BLaER1 (cell line): ENCODE results near the gene ITGA8.

ENCODE experiments used
- H3K27ac ChIP-seq: shearing (Covaris generic); formaldehyde crosslinking; 2 replicates; pipeline ENCODE4 v1.8.1; 2022
- H3K27me3 ChIP-seq: shearing (Covaris generic); formaldehyde crosslinking; 2 replicates; pipeline ENCODE4 v1.8.1; 2022
- H3K36me3 ChIP-seq: shearing (Covaris generic); formaldehyde crosslinking; 2 replicates; pipeline ENCODE4 v1.8.1; 2022
- H3K4me1 ChIP-seq: shearing (Covaris generic); formaldehyde crosslinking; 2 replicates; pipeline ENCODE4 v1.8.1; 2022
- H3K4me2 ChIP-seq: shearing (Covaris generic); formaldehyde crosslinking; 2 replicates; pipeline ENCODE4 v1.8.1; 2022
- H3K4me3 ChIP-seq: shearing (Covaris generic); formaldehyde crosslinking; 2 replicates; pipeline ENCODE4 v1.8.1; 2022
- H3K9ac ChIP-seq: shearing (Covaris generic); formaldehyde crosslinking; 2 replicates; pipeline ENCODE4 v1.8.1; 2022
- H3K9me3 ChIP-seq: shearing (Covaris generic); formaldehyde crosslinking; 2 replicates; pipeline ENCODE4 v1.8.1; 2022
- H4K20me1 ChIP-seq: shearing (Covaris generic); formaldehyde crosslinking; 2 replicates; pipeline ENCODE4 v1.8.1; 2022
- Cebpa-rat ChIP-seq: shearing (Covaris generic); IDR thresholded peaks from 2 replicates; pipeline ENCODE4 v1.8.1; 2022

The ITGA8 gene

DNA sequence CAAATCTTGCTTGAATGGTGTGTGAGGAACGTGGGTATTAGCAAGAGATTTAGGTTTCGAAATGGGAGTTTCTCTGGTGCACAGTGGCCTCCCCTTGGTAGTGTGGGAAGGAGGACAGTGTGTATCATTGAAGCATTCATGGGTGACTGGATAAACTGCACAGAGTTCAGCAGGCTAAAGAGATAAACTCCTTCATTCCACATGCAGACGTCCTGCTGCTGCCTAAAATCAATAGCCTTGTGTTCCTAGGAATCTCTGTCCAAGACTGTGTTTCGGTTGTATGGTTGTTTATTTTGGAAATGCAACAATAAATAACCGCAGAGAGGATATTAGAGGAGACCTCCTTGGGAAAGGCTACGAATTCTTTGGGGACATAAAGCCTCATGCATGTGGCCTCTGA lies 247.7 kb downstream of the ITGA8 start:
- Histone ChIP-seq H3K4me1 (peaks cover 92% of the 10 kb centered on the region), H4K20me1 (no peaks in the 10 kb centered on the region), H3K36me3 (peaks cover 21% of the 10 kb centered on the region), H3K9ac (peak overlapping the region; percentile 78), H3K9me3 (peaks cover 48% of the 10 kb centered on the region), H3K4me2 (peak overlapping the region; percentile 93), H3K27ac (peak overlapping the region; percentile 93), H3K4me3 (peak overlapping the region; percentile 55), H3K27me3 (no peaks in the 10 kb centered on the region)
- TF ChIP-seq Cebpa-rat = no peak

DNA sequence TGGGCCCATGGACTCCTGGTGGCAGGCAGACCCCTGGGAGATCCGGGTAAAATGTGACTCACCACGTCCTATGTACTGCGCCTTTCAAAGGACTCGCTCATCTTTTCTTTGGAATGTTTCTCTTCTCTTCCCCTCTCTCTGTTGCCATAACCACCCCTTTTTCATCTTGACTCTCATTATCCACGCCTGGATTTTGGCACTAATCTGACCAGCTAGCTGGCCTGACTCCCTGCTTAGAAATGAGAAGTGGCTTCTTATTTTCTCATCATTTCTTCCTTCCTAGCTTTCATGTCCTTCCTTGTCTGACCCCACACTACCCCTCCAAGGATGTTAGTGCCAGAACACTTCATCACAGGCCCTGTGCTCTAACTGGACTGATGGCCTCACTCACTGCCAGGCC lies 250.6 kb downstream of the ITGA8 start:
- Histone ChIP-seq H3K4me3 (peak overlapping the region; percentile 55; the same call in 1 of the 2 replicates), H3K27me3 (no peaks in the 10 kb centered on the region), H3K9me3 (peaks cover 64% of the 10 kb centered on the region), H3K9ac (no peak overlapping the region), H4K20me1 (no peaks in the 10 kb centered on the region), H3K4me2 (peak overlapping the region; percentile 93), H3K36me3 (peaks cover 45% of the 10 kb centered on the region), H3K4me1 (peaks cover 70% of the 10 kb centered on the region), H3K27ac (peak overlapping the region; percentile 93)
- no peak for TF ChIP-seq Cebpa-rat

DNA sequence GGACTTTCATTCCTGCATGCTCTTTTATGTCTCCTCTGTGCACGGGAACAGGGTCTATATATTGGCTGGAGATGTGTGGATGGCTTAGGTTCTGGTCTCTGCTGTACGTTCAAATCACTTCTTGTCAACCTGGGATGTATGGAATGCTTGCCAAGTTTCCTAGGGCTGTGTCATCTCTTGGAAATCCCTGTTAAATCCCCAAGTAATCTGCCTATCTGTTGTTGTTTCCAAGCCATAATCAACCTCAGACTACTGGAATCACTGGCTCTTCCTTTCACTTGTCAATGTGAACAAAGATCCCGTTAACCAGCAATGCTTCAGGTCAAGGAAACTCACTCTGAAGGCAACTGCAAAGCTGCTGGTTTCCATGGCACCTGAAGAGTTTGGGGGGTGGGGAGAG lies 255.3 kb downstream of the ITGA8 start:
- Histone ChIP-seq H3K4me3 (no peak overlapping the region), H4K20me1 (no peaks in the 10 kb centered on the region), H3K4me1 (peaks cover 50% of the 10 kb centered on the region), H3K9me3 (peaks cover 98% of the 10 kb centered on the region), H3K27ac (no peak overlapping the region), H3K27me3 (no peaks in the 10 kb centered on the region), H3K4me2 (no peak overlapping the region), H3K9ac (no peak overlapping the region), H3K36me3 (peaks cover 42% of the 10 kb centered on the region)
- no peak for TF ChIP-seq Cebpa-rat
